GM23338 (cell line): Measurements from ENCODE around the gene RCOR3. TPM values are rescaled to one million over a fixed set of nuclear protein-coding genes. Genes with fewer than 3 reads are reported as not detected.
"Not testable (repeated sequence)": the region's sequence is repeated elsewhere in the genome, so short reads cannot be mapped to it uniquely, and the experiment has no call there.

Experiments used
- ATAC-seq: fragments of 200-7000 bp; cut with Tn5 transposase; 3 replicates; pipeline ENCODE4 v1.9.1; 2020
- DNase-seq: peaks from one replicate; pipeline ENCODE4 v3.0.0-alpha.2; 2015; ENCODE audit warnings: low spot score
- H2AFZ ChIP-seq: fragments of 200-600 bp; sonication (generic); 2 replicates; pipeline ENCODE4 v1.8.0; 2016; ENCODE audit warnings: antibody characterized with exemption, mild to moderate bottlenecking, moderate library complexity
- H3F3A ChIP-seq: fragments of 200-600 bp; sonication (generic); replicated peaks from 2 replicates; pipeline ENCODE4 v1.8.0; 2017; ENCODE audit warnings: antibody characterized with exemption, mixed run types, low read depth
- H3K27ac ChIP-seq: fragments of 200-600 bp; sonication (generic); 2 replicates; pipeline ENCODE4 v1.6.1; 2016; ENCODE audit warnings: low read depth
- H3K27me3 ChIP-seq: fragments of 200-600 bp; sonication (generic); 2 replicates; pipeline ENCODE4 v1.8.0; 2016; ENCODE audit warnings: mild to moderate bottlenecking, mixed run types, moderate library complexity; ENCODE audit not compliant: insufficient read depth
- H3K36me3 ChIP-seq: fragments of 200-600 bp; sonication (generic); 2 replicates; pipeline ENCODE4 v1.8.0; 2016; ENCODE audit warnings: mild to moderate bottlenecking; ENCODE audit not compliant: insufficient read depth
- H3K4me1 ChIP-seq: fragments of 200-600 bp; sonication (generic); 2 replicates; pipeline ENCODE4 v1.8.0; 2016; ENCODE audit warnings: mild to moderate bottlenecking, moderate library complexity; ENCODE audit not compliant: insufficient read depth
- H3K4me2 ChIP-seq: fragments of 200-600 bp; sonication (generic); 2 replicates; pipeline ENCODE4 v1.7.1; 2017; ENCODE audit warnings: mixed run types
- H3K4me3 ChIP-seq: fragments of 200-600 bp; sonication (generic); 2 replicates; pipeline ENCODE4 v1.6.1; 2016; ENCODE audit warnings: mixed run types
- H3K79me2 ChIP-seq: fragments of 200-600 bp; sonication (generic); replicated peaks from 2 replicates; pipeline ENCODE4 v1.8.0; 2017; ENCODE audit warnings: mild to moderate bottlenecking; ENCODE audit not compliant: insufficient read depth
- H3K9me2 ChIP-seq: fragments of 200-600 bp; sonication (generic); 2 replicates; pipeline ENCODE4 v1.8.0; 2017; ENCODE audit not compliant: insufficient read depth
- H4K20me1 ChIP-seq: fragments of 200-600 bp; sonication (generic); replicated peaks from 2 replicates; pipeline ENCODE4 v1.8.0; 2017; ENCODE audit warnings: mild to moderate bottlenecking; ENCODE audit not compliant: insufficient read depth
- H3K27ac Mint-ChIP-seq: 2 replicates; pipeline ENCODE4 v1.8.0; 2020; ENCODE audit warnings: inconsistent platforms, mild to moderate bottlenecking, moderate library complexity, mixed read lengths
- H3K27me3 Mint-ChIP-seq: 3 replicates; pipeline ENCODE4 v1.8.0; 2022; ENCODE audit warnings: low read depth, mild to moderate bottlenecking, moderate library complexity, mixed read lengths, inconsistent platforms; ENCODE audit not compliant: insufficient read depth, poor library complexity
- H3K36me3 Mint-ChIP-seq: 3 replicates; pipeline ENCODE4 v1.8.0; 2021; ENCODE audit warnings: low read depth, mild to moderate bottlenecking, inconsistent platforms, moderate library complexity, mixed read lengths
- H3K4me1 Mint-ChIP-seq: 3 replicates; pipeline ENCODE4 v1.8.0; 2020; ENCODE audit warnings: mild to moderate bottlenecking, inconsistent platforms, mixed read lengths
- H3K4me3 Mint-ChIP-seq: 3 replicates; pipeline ENCODE4 v1.8.0; 2021; ENCODE audit warnings: moderate library complexity, mild to moderate bottlenecking, inconsistent platforms, mixed read lengths
- H3K9me3 Mint-ChIP-seq: 3 replicates; pipeline ENCODE4 v1.8.0; 2020; ENCODE audit warnings: moderate library complexity, mild to moderate bottlenecking, inconsistent platforms, mixed read lengths
- CREB1 ChIP-seq: fragments of 250-450 bp; sonication (Bioruptor Pico); IDR thresholded peaks from 2 replicates; pipeline ENCODE4 v1.5.0; 2020; ENCODE audit warnings: low read depth, mild to moderate bottlenecking, moderate library complexity
- JUNB ChIP-seq: IDR thresholded peaks from one replicate; pipeline ENCODE4 v1.6.1; 2016; ENCODE audit warnings: antibody characterized with exemption; ENCODE audit not compliant: unreplicated experiment
- NANOG ChIP-seq: IDR thresholded peaks from 2 replicates; pipeline ENCODE4 v1.6.1; 2016; ENCODE audit warnings: antibody characterized with exemption, borderline replicate concordance
- ZNF114 ChIP-seq: fragments of 250-450 bp; sonication (Bioruptor Pico); IDR thresholded peaks from 2 replicates; pipeline ENCODE4 v1.5.0; 2020; ENCODE audit warnings: mild to moderate bottlenecking, moderate library complexity
- polyA plus RNA-seq: library from polyadenylated mRNA; unstranded; fragments of >200 nt; fragmentation: Nextera tagmentation; extraction: Ambion mirVana; gene quantifications from 2 replicates; pipeline ENCODE4 v1.2.1, GENCODE V29; 2016
- total RNA-seq: library from RNA; depleted of rRNA; stranded (reverse); fragments of >200 nt; shearing (Covaris generic); gene quantifications from 2 replicates; pipeline ENCODE4 v1.2.3, GENCODE V29; 2014

Gene RCOR3
- total and polyA plus RNA-seq, 2 experiments from 2014 or later = 19.4 to 26.2 TPM

DNA sequence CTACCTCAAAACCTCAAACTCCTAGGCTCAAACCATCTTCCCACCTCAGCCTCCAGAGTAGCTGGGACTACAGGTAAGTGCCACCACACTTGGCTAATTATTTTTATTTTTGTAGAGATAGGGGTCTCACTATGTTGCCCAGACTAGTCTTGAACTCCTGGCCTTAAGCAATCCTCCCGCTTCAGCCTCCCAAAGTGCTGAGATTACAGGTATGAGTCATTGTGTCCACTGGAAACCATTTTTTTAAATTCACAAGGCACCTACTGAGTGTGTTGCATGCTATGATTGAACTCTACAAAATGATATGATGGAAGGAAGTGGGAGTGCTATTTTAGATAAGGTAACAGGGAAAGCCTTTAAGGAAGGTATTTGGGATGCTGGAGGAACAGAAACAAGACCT is 41.8 kb upstream of the RCOR3 start:
- H3K4me3 Mint-ChIP-seq = no peak overlapping the region
- H3K36me3 ChIP-seq = no peaks in the 10 kb centered on the region
- no peaks in the 10 kb centered on the region; the same call in 2 of the 3 replicates for H3K4me1 Mint-ChIP-seq
- H3F3A ChIP-seq = no peaks in the 10 kb centered on the region
- H3K27me3 ChIP-seq = no peaks in the 10 kb centered on the region
- H3K79me2 ChIP-seq = no peaks in the 10 kb centered on the region
- no peak overlapping the region for H2AFZ ChIP-seq
- H3K9me2 ChIP-seq = no peaks in the 10 kb centered on the region; the same call in 1 of the 2 replicates
- H3K4me2 ChIP-seq = no peak overlapping the region
- no peak overlapping the region for H3K27ac Mint-ChIP-seq
- DNase-seq = no peak
- no peak for ATAC-seq
- no peaks in the 10 kb centered on the region for H3K27me3 Mint-ChIP-seq
- H3K36me3 Mint-ChIP-seq = no peaks in the 10 kb centered on the region; the same call in 2 of the 3 replicates
- no peak overlapping the region for H3K27ac ChIP-seq
- H3K4me3 ChIP-seq = no peak overlapping the region
- TF ChIP-seq NANOG = no peak
- TF ChIP-seq JUNB = no peak
- no peak for TF ChIP-seq ZNF114 (CRISPR knock-in tag)
- no peak for TF ChIP-seq CREB1 (CRISPR knock-in tag)
- no peaks in the 10 kb centered on the region for H4K20me1 ChIP-seq
- 0 out of 3 replicates have a peak, but pooled peaks cover 6% of the 10 kb centered on the region for H3K9me3 Mint-ChIP-seq
- no peaks in the 10 kb centered on the region for H3K4me1 ChIP-seq

DNA sequence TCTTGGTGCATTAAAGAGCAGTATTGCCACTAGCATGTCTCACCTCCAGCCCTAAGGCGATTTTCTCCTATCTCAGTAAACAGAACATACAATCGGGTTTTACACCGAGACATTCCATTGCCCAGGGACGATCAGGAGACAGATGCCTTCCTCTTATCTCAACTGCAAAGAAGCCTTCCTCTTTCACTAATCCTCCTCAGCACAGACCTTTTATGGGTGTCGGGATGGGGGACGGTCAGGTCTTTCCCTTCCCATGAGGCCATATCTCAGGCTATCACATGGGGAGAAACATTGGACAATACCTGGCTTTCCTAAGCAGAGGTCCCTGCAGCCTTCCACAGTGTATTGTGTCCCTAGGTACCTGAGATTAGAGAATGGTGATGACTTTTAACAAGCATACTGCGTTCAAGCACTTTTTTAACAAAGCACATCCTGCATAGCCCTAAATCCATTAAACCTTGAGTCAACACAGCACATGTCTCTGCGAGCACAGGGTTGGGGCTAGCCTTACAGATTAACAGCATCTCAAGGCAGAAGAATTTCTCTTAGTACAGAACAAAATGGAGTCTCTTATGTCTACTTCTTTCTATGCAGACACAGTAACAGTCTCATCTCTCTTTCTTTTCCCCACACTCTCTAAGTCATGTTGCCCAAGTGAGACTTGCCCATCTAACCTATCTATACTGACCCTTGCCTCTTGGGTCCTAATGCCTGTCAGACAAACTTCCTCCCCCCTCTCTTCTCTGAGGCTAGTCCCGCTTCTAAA is 36.5 kb upstream of the RCOR3 start:
- H2AFZ ChIP-seq = peak overlapping the region; percentile 32; the same call in 1 of the 2 replicates
- not testable (repeated sequence) for H3K27me3 ChIP-seq, H3F3A ChIP-seq, H3K4me1 Mint-ChIP-seq, H3K36me3 Mint-ChIP-seq, H3K9me2 ChIP-seq, H4K20me1 ChIP-seq, H3K27ac Mint-ChIP-seq, ATAC-seq, H3K4me2 ChIP-seq, H3K4me3 ChIP-seq, H3K79me2 ChIP-seq, DNase-seq, H3K36me3 ChIP-seq, H3K9me3 Mint-ChIP-seq, H3K27me3 Mint-ChIP-seq, H3K27ac ChIP-seq, H3K4me3 Mint-ChIP-seq
- H3K4me1 ChIP-seq = peaks cover 13% of the 10 kb centered on the region; the same call in 1 of the 2 replicates

DNA sequence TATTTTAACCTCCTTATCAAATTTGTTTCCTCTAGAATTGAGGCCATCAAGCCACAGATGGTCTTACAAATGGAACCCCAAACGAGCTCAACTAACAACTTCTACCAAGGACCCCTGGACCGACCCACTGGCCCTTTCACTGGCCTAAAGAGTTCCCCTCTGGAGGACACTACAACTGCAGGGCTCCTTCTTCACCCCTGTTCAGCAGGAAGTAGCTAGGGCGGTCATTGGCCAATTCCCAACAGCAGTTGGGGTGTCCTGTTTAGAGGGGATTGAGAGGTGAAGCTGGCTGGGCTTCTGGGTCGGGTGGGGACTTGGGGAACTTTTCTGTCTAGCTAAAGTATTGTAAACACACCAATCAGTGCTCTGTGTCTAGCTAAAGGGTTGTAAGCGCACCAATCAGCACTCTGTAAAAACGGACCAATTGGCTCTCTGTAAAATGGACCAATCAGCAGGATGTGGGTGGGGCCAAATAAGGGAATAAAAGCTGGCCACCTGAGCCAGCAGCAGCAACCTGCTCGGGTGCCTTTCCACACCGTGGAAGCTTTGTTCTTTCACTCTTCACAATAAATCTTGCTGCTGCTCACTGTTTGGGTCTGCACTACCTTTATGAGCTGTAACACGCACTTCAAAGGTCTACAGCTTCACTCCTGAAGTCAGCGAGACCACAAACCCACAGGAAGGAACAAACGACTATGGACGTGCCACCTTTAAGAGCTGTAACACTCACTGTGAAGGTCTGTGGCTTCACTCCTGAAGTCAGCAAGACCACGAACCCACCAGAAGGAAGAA is 30.4 kb upstream of the RCOR3 start:
- not testable (repeated sequence) for H3K9me3 Mint-ChIP-seq, H3F3A ChIP-seq, H3K4me2 ChIP-seq, H3K4me3 Mint-ChIP-seq, H3K27me3 ChIP-seq, H4K20me1 ChIP-seq, DNase-seq, H3K9me2 ChIP-seq, H3K36me3 ChIP-seq, H3K36me3 Mint-ChIP-seq, H3K4me3 ChIP-seq, H3K27ac ChIP-seq, H3K27ac Mint-ChIP-seq, ATAC-seq, H3K27me3 Mint-ChIP-seq, H3K79me2 ChIP-seq, H3K4me1 Mint-ChIP-seq
- H3K4me1 ChIP-seq = peaks cover 13% of the 10 kb centered on the region; the same call in 1 of the 2 replicates
- H2AFZ ChIP-seq = 0 out of 2 replicates have a peak overlapping the region, but pooled peaks have one; percentile 14
